Activated CD8-positive, alpha-beta memory T cell treated with anti-CD3 and anti-CD28 coated beads, Interleukin-2, amount 50 U/mL, for 24 hours (primary cell): ENCODE measurements around the gene PSMG1.
"Not testable (repeated sequence)": the region's sequence is repeated elsewhere in the genome, so short reads cannot be mapped to it uniquely, and the experiment has no call there.

Experiments used
- DNase-seq: peaks from one replicate; pipeline ENCODE4 v3.0.0-alpha.2; 2020; ENCODE audit errors: extremely low read depth

PSMG1 gene

GRCh38 chr21:39188521-39189139 is 5.4 kb upstream of the PSMG1 start:
- DNase-seq = no peak

GRCh38 chr21:39187141-39187540 is 3.9 kb upstream of the PSMG1 start:
- DNase-seq = no peak

- DNase-seq = no peak
Measured at GRCh38 chr21:39186676-39187075, 3.4 kb upstream of the PSMG1 start.

GRCh38 chr21:39185157-39185556 is 1.9 kb upstream of the PSMG1 start:
- DNase-seq = no peak

- DNase-seq = no peak
Measured at GRCh38 chr21:39184050-39184980, 1.1 kb upstream of the PSMG1 start.

GRCh38 chr21:39182484-39183271 is 573 bp downstream of the PSMG1 start:
- DNase-seq = no peak

GRCh38 chr21:39182016-39182415 is 1.2 kb downstream of the PSMG1 start:
- DNase-seq = no peak

GRCh38 chr21:39181205-39181818 is 1.9 kb downstream of the PSMG1 start:
- no peak for DNase-seq

GRCh38 chr21:39180429-39181019 is 2.7 kb downstream of the PSMG1 start:
- DNase-seq = no peak

- no peak for DNase-seq
Measured at GRCh38 chr21:39178421-39178820, 4.8 kb downstream of the PSMG1 start.

- DNase-seq = no peak
Measured at GRCh38 chr21:39176271-39176709, 7.0 kb downstream of the PSMG1 start.

- DNase-seq = no peak
Measured at GRCh38 chr21:39175665-39176064, 7.6 kb downstream of the PSMG1 start.

- no peak for DNase-seq
Measured at GRCh38 chr21:39175154-39175553, 8.1 kb downstream of the PSMG1 start.

- DNase-seq = no peak
Measured at GRCh38 chr21:39173716-39174680, 9.3 kb downstream of the PSMG1 start.

GRCh38 chr21:39169906-39170305 is 13.3 kb downstream of the PSMG1 start:
- DNase-seq = no peak

- no peak for DNase-seq
Measured at GRCh38 chr21:39168800-39169199, 14.5 kb downstream of the PSMG1 start.

GRCh38 chr21:39164523-39164922 is 18.7 kb downstream of the PSMG1 start:
- no peak for DNase-seq

- no peak for DNase-seq
Measured at GRCh38 chr21:39161064-39161463, 22.2 kb downstream of the PSMG1 start.

- no peak for DNase-seq
Measured at GRCh38 chr21:39159342-39160063, 23.7 kb downstream of the PSMG1 start.

- DNase-seq = not testable (repeated sequence)
Measured at GRCh38 chr21:39157241-39157640, 26.0 kb downstream of the PSMG1 start.
